Measurements from ENCODE around the gene SDK1. TPM values are rescaled to one million over a fixed set of nuclear protein-coding genes. Genes with fewer than 3 reads are reported as not detected.

The SDK1 gene
- polyA plus RNA-seq, 2 of the 4 experiments (the other 2 are of a cell fraction) = 0.12 to 0.28 TPM

DNA sequence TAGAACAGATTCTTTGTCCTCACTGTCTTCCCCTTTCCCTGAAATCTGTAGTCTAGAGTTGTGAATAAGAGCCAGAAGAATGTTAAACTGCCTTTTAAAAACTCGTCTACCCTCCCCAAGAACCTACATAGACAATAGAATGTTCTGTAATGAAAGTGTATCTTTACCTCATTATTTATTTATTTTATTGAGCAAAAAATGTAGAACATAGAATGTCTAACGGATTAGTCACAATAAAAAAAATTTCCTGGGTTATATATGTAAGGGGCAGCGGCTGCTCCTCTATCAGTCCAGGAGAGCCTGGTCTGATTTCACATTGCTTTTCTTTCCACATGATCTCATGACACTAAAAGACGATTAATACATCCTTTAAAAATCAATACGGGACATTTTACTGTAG is 135.7 kb downstream of the SDK1 start (continued):
- TF ChIP-seq, protein P1, sequence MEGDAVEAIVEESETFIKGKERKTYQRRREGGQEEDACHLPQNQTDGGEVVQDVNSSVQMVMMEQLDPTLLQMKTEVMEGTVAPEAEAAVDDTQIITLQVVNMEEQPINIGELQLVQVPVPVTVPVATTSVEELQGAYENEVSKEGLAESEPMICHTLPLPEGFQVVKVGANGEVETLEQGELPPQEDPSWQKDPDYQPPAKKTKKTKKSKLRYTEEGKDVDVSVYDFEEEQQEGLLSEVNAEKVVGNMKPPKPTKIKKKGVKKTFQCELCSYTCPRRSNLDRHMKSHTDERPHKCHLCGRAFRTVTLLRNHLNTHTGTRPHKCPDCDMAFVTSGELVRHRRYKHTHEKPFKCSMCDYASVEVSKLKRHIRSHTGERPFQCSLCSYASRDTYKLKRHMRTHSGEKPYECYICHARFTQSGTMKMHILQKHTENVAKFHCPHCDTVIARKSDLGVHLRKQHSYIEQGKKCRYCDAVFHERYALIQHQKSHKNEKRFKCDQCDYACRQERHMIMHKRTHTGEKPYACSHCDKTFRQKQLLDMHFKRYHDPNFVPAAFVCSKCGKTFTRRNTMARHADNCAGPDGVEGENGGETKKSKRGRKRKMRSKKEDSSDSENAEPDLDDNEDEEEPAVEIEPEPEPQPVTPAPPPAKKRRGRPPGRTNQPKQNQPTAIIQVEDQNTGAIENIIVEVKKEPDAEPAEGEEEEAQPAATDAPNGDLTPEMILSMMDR (IDR thresholded peaks at IDR 0.05) = no peak
- TF ChIP-seq ESRRA (IDR thresholded peaks at IDR 0.05; ENCODE audit: borderline replicate concordance, low read length) (no peak), HOXB5 (CRISPR knock-in tag; IDR thresholded peaks at IDR 0.05) (no peak), NFE2L2 (conservative IDR thresholded peaks at IDR 0.05; ENCODE audit: low read length) (no peak), MAFK (IDR thresholded peaks at IDR 0.05; ENCODE audit: partially characterized antibody) (no peak), CEBPB (IDR thresholded peaks at IDR 0.05) (peak in 1 of 2 experiments; percentile 51; a peak in 1 of 4 replicates), EHF (CRISPR knock-in tag; IDR thresholded peaks at IDR 0.05) (no peak), ELK1 (IDR thresholded peaks at IDR 0.05; ENCODE audit: low read depth, low read length) (no peak), KDM5A (IDR thresholded peaks at IDR 0.05) (no peak), TFCP2L1 (CRISPR knock-in tag; IDR thresholded peaks at IDR 0.05) (no peak), HMGXB4 (CRISPR knock-in tag; IDR thresholded peaks at IDR 0.05; ENCODE audit: borderline replicate concordance) (no peak), RAD21 (conservative IDR thresholded peaks at IDR 0.05 in 1 of 2, IDR thresholded peaks at IDR 0.05 in 1 of 2) (no peak), NR3C1 (IDR thresholded peaks at IDR 0.05) (no peak), FOSL2 (IDR thresholded peaks at IDR 0.05) (peak; percentile 49; the same call in 1 of the 2 replicates), FOSL2 (CRISPR knock-in tag; IDR thresholded peaks at IDR 0.05) (peak; percentile 66), GATA3 (IDR thresholded peaks at IDR 0.05; ENCODE audit: borderline replicate concordance) (peak; percentile 48; the same call in 1 of the 2 replicates), ZSCAN20 (CRISPR knock-in tag; IDR thresholded peaks at IDR 0.05) (no peak), HOXA7 (CRISPR knock-in tag; IDR thresholded peaks at IDR 0.05) (no peak), FOXS1 (CRISPR knock-in tag; IDR thresholded peaks at IDR 0.05) (no peak), FOSB (CRISPR knock-in tag; IDR thresholded peaks at IDR 0.05) (no peak), KDM1A (IDR thresholded peaks at IDR 0.05; ENCODE audit: low read depth) (no peak)
- TF ChIP-seq, protein P2, sequence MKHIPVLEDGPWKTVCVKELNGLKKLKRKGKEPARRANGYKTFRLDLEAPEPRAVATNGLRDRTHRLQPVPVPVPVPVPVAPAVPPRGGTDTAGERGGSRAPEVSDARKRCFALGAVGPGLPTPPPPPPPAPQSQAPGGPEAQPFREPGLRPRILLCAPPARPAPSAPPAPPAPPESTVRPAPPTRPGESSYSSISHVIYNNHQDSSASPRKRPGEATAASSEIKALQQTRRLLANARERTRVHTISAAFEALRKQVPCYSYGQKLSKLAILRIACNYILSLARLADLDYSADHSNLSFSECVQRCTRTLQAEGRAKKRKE (CRISPR knock-in tag; IDR thresholded peaks at IDR 0.05; ENCODE audit: low read depth) = no peak
- TF ChIP-seq, protein P3, sequence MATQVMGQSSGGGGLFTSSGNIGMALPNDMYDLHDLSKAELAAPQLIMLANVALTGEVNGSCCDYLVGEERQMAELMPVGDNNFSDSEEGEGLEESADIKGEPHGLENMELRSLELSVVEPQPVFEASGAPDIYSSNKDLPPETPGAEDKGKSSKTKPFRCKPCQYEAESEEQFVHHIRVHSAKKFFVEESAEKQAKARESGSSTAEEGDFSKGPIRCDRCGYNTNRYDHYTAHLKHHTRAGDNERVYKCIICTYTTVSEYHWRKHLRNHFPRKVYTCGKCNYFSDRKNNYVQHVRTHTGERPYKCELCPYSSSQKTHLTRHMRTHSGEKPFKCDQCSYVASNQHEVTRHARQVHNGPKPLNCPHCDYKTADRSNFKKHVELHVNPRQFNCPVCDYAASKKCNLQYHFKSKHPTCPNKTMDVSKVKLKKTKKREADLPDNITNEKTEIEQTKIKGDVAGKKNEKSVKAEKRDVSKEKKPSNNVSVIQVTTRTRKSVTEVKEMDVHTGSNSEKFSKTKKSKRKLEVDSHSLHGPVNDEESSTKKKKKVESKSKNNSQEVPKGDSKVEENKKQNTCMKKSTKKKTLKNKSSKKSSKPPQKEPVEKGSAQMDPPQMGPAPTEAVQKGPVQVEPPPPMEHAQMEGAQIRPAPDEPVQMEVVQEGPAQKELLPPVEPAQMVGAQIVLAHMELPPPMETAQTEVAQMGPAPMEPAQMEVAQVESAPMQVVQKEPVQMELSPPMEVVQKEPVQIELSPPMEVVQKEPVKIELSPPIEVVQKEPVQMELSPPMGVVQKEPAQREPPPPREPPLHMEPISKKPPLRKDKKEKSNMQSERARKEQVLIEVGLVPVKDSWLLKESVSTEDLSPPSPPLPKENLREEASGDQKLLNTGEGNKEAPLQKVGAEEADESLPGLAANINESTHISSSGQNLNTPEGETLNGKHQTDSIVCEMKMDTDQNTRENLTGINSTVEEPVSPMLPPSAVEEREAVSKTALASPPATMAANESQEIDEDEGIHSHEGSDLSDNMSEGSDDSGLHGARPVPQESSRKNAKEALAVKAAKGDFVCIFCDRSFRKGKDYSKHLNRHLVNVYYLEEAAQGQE (IDR thresholded peaks at IDR 0.05) = no peak

All from A549 (cell line).